SK-N-SH (cell line): Measurements from ENCODE around the gene EPHB2.

ENCODE experiments used
- CHD2 ChIP-seq: fragments of 150-350 bp; IDR thresholded peaks from 2 replicates; pipeline ENCODE4 v1.6.1; 2018; ENCODE audit warnings: low read length; ENCODE audit not compliant: partially characterized antibody
- CTCF ChIP-seq: fragments of 200-600 bp; sonication (generic); IDR thresholded peaks from 2 replicates; pipeline ENCODE4 v1.6.1; 2017; ENCODE audit warnings: antibody characterized with exemption, mild to moderate bottlenecking, moderate library complexity
- EP300 ChIP-seq, 2 experiments: IDR thresholded peaks; 2 replicates each; pipeline versions ENCODE4 v1.4.0 to v1.6.1; 2012; ENCODE audit warnings: borderline replicate concordance in 1 of 2, low read depth in 1 of 2, low read length in 1 of 2
- JUND ChIP-seq: IDR thresholded peaks from 2 replicates; pipeline ENCODE4 v1.4.0; 2012
- MAX ChIP-seq: IDR thresholded peaks from 2 replicates; pipeline ENCODE4 v1.4.0; 2012; ENCODE audit warnings: low read depth
- MEF2A ChIP-seq: IDR thresholded peaks from 2 replicates; pipeline ENCODE4 v1.4.0; 2012; ENCODE audit warnings: low read depth, borderline replicate concordance
- MXI1 ChIP-seq: IDR thresholded peaks from 2 replicates; pipeline ENCODE4 v1.6.1; 2012; ENCODE audit warnings: mild to moderate bottlenecking, low read depth, low read length, improper control_type of control experiment
- POLR2AphosphoS5 ChIP-seq: IDR thresholded peaks from 2 replicates; pipeline ENCODE4 v1.6.1; 2012; ENCODE audit warnings: low read depth, low read length
- SIN3A ChIP-seq: IDR thresholded peaks from 2 replicates; pipeline ENCODE4 v1.6.1; 2012; ENCODE audit warnings: low read depth, mild to moderate bottlenecking, low read length, moderate library complexity, borderline replicate concordance
- SMC3 ChIP-seq: IDR thresholded peaks from 2 replicates; pipeline ENCODE4 v1.6.1; 2012; ENCODE audit warnings: low read depth, low read length, improper control_type of control experiment
- TAF1 ChIP-seq: IDR thresholded peaks from 2 replicates; pipeline ENCODE4 v1.6.1; 2012; ENCODE audit warnings: low read depth, mild to moderate bottlenecking, low read length, moderate library complexity, borderline replicate concordance
- YY1 ChIP-seq: IDR thresholded peaks from 2 replicates; pipeline ENCODE4 v1.4.0; 2012; ENCODE audit warnings: low read depth, mild to moderate bottlenecking
- TF ChIP-seq, protein P1 (sequence below): IDR thresholded peaks from 2 replicates; pipeline ENCODE4 v1.6.1; 2012; ENCODE audit warnings: mild to moderate bottlenecking, low read depth, low read length, moderate library complexity

DNA sequence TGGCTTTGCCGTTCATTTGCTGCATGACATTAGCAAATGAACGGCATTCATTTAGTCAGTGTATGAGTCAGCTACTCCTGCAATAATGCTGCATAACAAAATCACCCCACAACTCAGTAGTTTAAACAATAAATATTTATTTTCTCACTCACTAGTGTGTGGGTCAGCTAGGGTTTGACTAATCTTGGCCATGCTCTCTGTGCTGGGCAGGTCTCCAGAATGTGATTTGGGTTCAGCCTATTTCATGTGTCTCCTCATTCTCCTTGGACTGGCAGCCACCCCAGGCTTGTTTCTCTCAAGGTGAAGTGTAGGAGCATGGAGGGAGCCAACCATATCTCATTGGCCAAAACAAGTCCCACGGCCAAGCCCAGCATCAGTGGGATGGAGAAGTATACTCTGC lies 157.7 kb downstream of the EPHB2 start:
- TF ChIP-seq SIN3A (no peak), TAF1 (no peak), MXI1 (no peak), YY1 (no peak), CHD2 (no peak), EP300 (IDR thresholded peaks at IDR 0.05; ENCODE audit: borderline replicate concordance in 1 of 2, low read depth in 1 of 2, low read length in 1 of 2) (no peak), CTCF (no peak), SMC3 (no peak), JUND (no peak), POLR2AphosphoS5 (no peak), MEF2A (no peak), MAX (no peak)
- TF ChIP-seq, protein P1, sequence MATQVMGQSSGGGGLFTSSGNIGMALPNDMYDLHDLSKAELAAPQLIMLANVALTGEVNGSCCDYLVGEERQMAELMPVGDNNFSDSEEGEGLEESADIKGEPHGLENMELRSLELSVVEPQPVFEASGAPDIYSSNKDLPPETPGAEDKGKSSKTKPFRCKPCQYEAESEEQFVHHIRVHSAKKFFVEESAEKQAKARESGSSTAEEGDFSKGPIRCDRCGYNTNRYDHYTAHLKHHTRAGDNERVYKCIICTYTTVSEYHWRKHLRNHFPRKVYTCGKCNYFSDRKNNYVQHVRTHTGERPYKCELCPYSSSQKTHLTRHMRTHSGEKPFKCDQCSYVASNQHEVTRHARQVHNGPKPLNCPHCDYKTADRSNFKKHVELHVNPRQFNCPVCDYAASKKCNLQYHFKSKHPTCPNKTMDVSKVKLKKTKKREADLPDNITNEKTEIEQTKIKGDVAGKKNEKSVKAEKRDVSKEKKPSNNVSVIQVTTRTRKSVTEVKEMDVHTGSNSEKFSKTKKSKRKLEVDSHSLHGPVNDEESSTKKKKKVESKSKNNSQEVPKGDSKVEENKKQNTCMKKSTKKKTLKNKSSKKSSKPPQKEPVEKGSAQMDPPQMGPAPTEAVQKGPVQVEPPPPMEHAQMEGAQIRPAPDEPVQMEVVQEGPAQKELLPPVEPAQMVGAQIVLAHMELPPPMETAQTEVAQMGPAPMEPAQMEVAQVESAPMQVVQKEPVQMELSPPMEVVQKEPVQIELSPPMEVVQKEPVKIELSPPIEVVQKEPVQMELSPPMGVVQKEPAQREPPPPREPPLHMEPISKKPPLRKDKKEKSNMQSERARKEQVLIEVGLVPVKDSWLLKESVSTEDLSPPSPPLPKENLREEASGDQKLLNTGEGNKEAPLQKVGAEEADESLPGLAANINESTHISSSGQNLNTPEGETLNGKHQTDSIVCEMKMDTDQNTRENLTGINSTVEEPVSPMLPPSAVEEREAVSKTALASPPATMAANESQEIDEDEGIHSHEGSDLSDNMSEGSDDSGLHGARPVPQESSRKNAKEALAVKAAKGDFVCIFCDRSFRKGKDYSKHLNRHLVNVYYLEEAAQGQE = no peak
